Measurements from ENCODE around the gene CASZ1.

The CASZ1 gene

GRCh38 chr1:10635992-10636391 is 160.5 kb downstream of the CASZ1 start:
- H3K4me3 Mint-ChIP-seq: no peak overlapping the region
- H3K36me3 Mint-ChIP-seq (ENCODE audit: low read depth): no peaks in the 10 kb centered on the region
- TF ChIP-seq CTCF (IDR thresholded peaks at IDR 0.05): no peak
- no peak overlapping the region for H3K27ac Mint-ChIP-seq
- no peaks in the 10 kb centered on the region for H3K9me3 Mint-ChIP-seq
- peaks cover 14% of the 10 kb centered on the region for H3K4me1 Mint-ChIP-seq
- peaks cover 53% of the 10 kb centered on the region for H3K27me3 Mint-ChIP-seq (ENCODE audit: low read depth, poor library complexity)
- no peak for DNase-seq

GRCh38 chr1:10635085-10635896 is 161.2 kb downstream of the CASZ1 start:
- no peaks in the 10 kb centered on the region for H3K36me3 Mint-ChIP-seq (ENCODE audit: low read depth)
- no peak for TF ChIP-seq CTCF (IDR thresholded peaks at IDR 0.05)
- no peaks in the 10 kb centered on the region for H3K9me3 Mint-ChIP-seq
- H3K4me1 Mint-ChIP-seq: peaks cover 17% of the 10 kb centered on the region
- no peak for DNase-seq
- H3K27ac Mint-ChIP-seq: no peak overlapping the region
- peaks cover 46% of the 10 kb centered on the region for H3K27me3 Mint-ChIP-seq (ENCODE audit: low read depth, poor library complexity)
- H3K4me3 Mint-ChIP-seq: no peak overlapping the region

DNA sequence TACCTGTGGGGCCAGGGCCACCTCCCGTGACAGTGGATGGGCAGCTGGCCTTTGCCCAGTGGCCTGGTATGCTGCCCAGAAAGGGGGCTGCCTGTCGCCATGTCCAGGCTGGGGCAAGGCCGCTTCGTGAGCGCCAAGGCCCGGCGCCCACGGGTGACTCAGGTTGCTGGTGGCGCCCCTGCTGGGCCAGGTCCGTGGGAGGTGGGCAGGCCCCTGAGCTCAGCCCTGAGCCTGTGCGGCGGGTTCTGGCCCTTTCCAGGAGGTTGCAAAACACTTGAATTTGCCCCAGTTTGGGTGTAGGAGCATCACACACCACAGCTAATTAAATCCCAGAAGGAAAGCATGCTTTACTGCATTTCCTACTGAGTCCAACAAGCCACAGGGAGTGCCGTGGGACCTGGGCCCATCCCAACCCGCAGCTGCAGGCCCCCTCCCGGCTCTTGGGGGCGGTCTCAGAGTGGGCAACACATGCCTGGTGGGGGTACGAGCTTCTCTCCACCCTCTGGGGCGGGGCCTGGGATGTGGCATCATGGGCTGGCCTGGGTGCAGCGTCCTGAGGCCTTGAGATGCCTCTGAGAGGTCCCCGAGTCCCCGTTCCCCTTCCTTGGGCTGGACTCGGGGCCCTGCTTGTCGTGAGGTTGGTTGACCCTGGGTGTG is 161.9 kb downstream of the CASZ1 start:
- Mint-ChIP-seq H3K36me3 (ENCODE audit: low read depth) (no peaks in the 10 kb centered on the region), H3K9me3 (no peaks in the 10 kb centered on the region), H3K27me3 (ENCODE audit: low read depth, poor library complexity) (peaks cover 39% of the 10 kb centered on the region), H3K27ac (no peak overlapping the region), H3K4me1 (peaks cover 19% of the 10 kb centered on the region), H3K4me3 (no peak overlapping the region)
- no peak for DNase-seq
- no peak for TF ChIP-seq CTCF (IDR thresholded peaks at IDR 0.05)

GRCh38 chr1:10634075-10634427 is 162.4 kb downstream of the CASZ1 start:
- TF ChIP-seq CTCF (IDR thresholded peaks at IDR 0.05): no peak
- H3K36me3 Mint-ChIP-seq (ENCODE audit: low read depth): no peaks in the 10 kb centered on the region
- H3K27me3 Mint-ChIP-seq (ENCODE audit: low read depth, poor library complexity): peaks cover 34% of the 10 kb centered on the region
- H3K27ac Mint-ChIP-seq: no peak overlapping the region
- no peak for DNase-seq
- H3K9me3 Mint-ChIP-seq: no peaks in the 10 kb centered on the region
- peaks cover 19% of the 10 kb centered on the region for H3K4me1 Mint-ChIP-seq
- H3K4me3 Mint-ChIP-seq: no peak overlapping the region

- Mint-ChIP-seq H3K4me1 (peaks cover 19% of the 10 kb centered on the region), H3K4me3 (no peak overlapping the region), H3K9me3 (no peaks in the 10 kb centered on the region), H3K36me3 (ENCODE audit: low read depth) (no peaks in the 10 kb centered on the region), H3K27ac (no peak overlapping the region), H3K27me3 (ENCODE audit: low read depth, poor library complexity) (peaks cover 31% of the 10 kb centered on the region)
- TF ChIP-seq CTCF (IDR thresholded peaks at IDR 0.05): no peak
- no peak for DNase-seq
Observed at GRCh38 chr1:10633416-10633815, 163.0 kb downstream of the CASZ1 start.

GRCh38 chr1:10632691-10633090 is 163.8 kb downstream of the CASZ1 start:
- H3K27ac Mint-ChIP-seq: no peak overlapping the region
- peaks cover 25% of the 10 kb centered on the region for H3K27me3 Mint-ChIP-seq (ENCODE audit: low read depth, poor library complexity)
- peaks cover 19% of the 10 kb centered on the region for H3K4me1 Mint-ChIP-seq
- H3K4me3 Mint-ChIP-seq: no peak overlapping the region
- no peaks in the 10 kb centered on the region for H3K36me3 Mint-ChIP-seq (ENCODE audit: low read depth)
- no peak for DNase-seq
- no peak for TF ChIP-seq CTCF (IDR thresholded peaks at IDR 0.05)
- no peaks in the 10 kb centered on the region for H3K9me3 Mint-ChIP-seq

All from nephron progenitor cell (in vitro differentiated cells).